SIG-M5 (cell line): Measurements from ENCODE around the gene AP4E1.
"Not testable (repeated sequence)": the region's sequence is repeated elsewhere in the genome, so short reads cannot be mapped to it uniquely, and the experiment has no call there.

Experiments used
- DNase-seq: peaks from one replicate; lab custom pipeline; 2025; lab: John Stamatoyannopoulos, UW

Gene AP4E1

DNA sequence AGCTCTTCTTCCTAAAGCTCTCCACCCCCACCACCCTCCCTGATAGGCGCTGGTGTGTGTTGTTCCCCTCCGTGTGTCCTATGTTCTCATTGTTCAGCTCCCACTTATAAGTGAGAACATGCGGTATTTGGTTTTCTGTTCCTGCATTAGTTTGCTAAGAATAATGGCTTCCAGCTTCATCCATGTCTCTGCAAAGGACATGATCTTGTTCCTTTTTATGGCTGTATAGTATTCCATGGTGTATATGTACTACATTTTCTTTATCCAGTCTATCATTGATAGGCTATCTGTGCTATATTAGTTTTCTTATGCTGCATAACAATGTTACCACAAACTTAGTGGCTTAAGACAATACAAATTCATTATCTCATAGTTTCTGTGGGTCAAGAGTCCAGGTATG lies 42.3 kb downstream of the AP4E1 start:
- not testable (repeated sequence) for DNase-seq

DNA sequence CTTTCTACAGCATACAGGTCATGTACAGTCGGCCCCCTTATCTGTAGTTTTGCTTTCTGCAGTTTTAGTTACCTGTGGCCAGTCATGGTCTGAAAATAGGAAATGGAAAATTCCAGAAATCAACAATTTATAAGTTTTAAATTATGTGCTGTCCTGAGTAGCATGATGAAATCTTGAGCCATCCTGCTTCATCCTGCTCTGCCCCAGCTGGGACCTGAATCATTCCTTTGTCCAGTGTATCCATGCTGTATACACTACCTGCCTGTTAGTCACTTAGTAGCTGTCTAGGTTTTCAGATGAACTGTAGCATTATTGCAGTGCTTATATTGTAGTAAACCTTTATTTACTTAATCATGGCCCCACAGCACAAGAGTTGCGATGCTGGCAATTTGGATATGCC lies 44.8 kb downstream of the AP4E1 start:
- DNase-seq, result no peak

DNA sequence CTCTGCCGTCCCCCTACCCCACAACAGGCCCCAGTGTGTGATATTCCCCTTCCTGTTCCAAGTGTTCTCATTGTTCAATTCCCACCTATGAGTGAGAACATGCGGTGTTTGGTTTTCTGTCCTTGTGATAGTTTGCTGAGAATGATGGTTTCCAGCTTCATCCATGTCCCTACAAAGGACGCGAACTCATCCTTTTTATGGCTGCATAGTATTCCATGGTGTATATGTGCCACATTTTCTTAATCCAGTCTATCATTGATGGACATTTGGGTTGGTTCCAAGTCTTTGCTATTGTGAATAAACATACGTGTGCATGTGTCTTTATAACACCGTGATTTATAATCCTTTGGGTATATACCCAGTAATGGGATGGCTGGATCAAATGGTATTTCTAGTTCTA lies 46.4 kb downstream of the AP4E1 start:
- DNase-seq, result not testable (repeated sequence)

GRCh38 chr15:50959717-50960116 lies 51.2 kb downstream of the AP4E1 start:
- no peak for DNase-seq

- no peak for DNase-seq
These were observed 55.6 kb downstream of the AP4E1 start for GRCh38 chr15:50964075-50964474.

GRCh38 chr15:50968353-50968752 lies 59.9 kb downstream of the AP4E1 start:
- no peak for DNase-seq

GRCh38 chr15:50970524-50970923 lies 62.0 kb downstream of the AP4E1 start:
- no peak for DNase-seq

DNA sequence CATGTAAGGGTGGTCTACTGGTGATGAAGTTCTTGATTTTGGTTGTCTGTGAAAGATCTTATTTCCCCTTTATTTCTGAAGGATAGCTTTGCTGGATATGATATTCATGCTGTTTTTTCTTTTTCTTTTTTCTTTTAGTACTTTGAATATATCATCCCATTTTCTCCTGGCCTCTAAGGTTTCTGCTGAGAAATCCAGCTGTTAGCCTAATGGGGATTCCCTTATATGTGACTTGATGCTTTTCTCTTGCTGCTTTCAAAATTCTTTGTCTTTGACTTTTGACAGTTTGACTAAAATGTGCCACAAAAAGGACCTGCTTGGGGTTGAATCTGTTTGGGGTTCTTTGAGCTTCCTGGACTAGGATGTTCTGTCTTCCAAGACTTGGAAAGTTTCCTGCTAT lies 62.6 kb downstream of the AP4E1 start:
- no peak for DNase-seq

- DNase-seq, result no peak
These were observed 63.1 kb downstream of the AP4E1 start for GRCh38 chr15:50971542-50971941.

GRCh38 chr15:50973605-50974004 lies 65.1 kb downstream of the AP4E1 start:
- DNase-seq, result no peak

DNA sequence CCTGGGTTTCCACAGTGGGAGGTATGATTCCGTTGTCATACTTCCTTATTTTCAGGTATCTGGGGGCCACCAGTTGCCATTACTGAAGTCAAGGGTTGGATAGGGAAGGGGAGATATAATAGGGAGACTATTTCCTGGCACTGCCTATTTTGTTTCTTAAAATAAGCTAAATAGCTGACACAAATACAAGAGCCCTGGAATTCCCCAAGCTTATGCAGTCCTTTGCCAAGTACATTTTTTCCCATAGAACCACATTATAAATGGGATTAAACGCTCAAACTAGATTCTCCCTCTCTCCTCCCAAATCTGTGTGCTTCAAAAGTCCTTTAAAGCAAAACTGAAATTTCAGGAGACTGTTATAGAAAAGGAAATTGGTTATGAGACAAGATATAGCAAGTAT lies 68.7 kb downstream of the AP4E1 start:
- DNase-seq, result no peak

DNA sequence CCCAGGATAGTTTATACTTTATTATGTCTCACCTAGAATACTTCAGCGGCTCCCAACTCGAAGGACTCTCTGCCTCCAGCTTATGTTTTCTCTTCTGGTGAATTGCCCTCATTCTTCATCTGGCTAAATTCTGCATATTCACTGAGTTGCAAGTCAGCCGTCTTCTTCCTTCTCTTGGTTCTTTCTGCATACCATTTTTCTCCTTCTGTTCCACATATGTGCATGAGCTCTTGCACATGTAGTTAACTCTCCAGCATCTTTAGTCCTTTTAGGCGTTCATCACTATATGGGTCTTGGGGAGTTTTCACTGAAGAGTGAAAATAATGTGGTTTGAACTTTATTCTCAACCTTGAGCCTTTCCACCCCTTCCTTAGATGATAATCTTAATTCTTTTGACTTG lies 70.1 kb downstream of the AP4E1 start:
- no peak for DNase-seq

DNA sequence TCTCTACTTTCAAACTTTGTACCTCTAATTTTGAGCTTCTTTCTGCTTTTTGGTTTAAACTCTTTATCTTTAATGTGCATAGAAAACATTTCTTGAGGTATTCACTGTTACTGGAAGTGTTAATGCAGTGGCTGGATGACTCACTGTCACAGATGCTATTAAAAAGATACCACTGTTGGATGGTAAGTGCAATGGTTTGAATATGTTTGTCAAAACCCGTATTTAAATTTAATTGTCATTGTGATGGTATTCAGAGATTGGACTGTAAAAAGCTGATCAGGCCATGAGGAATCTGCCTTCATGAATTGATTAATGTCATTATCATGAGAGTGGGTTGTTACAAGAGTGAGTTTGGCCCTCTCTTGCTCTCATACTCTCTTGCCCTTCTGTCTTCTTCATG lies 70.6 kb downstream of the AP4E1 start:
- no peak for DNase-seq

DNA sequence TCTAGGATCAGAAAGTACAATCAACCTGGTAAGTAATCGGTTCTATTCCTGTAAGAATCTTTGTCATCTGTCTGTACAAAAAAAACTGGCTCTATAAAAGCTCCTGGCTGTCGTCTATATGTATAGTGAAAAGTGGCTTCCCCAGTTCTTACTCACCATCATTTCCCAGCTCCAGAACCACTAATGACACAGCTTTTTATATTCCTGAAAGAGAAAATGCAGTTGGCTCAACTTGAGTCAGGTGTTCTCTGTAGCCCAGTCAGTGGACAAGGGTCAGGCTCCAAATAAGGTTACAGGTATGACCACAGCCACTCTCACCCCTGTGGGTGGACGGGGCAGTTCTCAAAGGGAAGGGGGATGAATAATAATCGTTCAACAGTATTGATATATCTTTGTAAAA lies 85.1 kb downstream of the AP4E1 start:
- DNase-seq, result no peak

- DNase-seq, result no peak
These were observed 88.2 kb downstream of the AP4E1 start for GRCh38 chr15:50996641-50997040.

DNA sequence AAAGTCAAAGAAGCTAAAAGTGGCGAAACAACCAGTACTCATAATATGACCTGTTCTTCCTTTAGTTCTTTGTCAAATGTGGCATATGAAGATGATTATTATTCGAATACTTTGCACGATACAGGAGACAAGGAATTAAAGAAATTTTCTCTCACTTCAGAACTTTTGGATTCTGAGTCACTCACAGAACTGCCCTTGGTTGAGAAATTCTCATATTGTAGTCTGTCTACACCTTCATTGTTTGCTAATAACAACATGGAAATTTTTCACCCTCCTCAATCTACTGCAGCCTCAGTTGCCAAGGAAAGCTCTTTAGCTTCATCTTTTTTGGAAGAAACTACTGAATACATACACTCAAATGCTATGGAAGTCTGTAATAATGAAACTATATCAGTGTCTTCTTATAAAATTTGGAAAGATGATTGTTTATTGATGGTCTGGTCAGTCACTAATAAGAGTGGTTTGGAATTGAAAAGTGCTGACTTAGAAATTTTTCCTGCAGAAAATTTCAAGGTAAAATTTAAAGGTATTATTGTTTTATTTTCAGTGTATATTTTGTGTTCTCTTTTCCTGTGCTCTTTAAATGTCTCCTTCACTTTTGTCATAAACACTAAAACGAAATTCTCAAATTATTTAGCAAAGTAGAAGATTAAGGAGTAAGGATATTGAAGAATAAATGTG lies 89.0 kb downstream of the AP4E1 start:
- DNase-seq, result no peak

DNA sequence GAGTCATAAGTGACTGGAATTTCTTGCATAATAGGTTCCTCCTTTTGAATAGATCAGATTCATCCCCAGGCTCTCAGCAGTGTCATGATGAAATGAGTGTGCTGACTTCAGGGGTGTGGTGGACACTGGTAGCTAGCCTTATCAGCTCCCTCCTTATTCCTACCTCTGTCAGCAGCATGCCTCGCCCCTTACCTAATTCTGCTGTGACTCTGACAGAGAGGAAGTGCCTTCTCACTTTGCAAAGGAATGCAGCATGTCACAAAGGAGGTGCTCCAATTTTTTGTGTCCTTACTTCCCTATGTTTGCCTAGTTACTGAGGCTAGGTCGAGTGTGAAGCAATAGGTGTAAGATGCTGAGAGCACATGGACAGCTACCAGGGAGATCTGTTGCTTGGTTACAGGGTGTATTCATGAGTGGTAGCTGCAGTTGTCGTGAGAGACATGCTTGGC lies 95.6 kb downstream of the AP4E1 start:
- DNase-seq, result no peak

- no peak for DNase-seq
These were observed 98.0 kb downstream of the AP4E1 start for GRCh38 chr15:51006336-51006985.

GRCh38 chr15:51007131-51007666 lies 98.7 kb downstream of the AP4E1 start:
- no peak for DNase-seq

DNA sequence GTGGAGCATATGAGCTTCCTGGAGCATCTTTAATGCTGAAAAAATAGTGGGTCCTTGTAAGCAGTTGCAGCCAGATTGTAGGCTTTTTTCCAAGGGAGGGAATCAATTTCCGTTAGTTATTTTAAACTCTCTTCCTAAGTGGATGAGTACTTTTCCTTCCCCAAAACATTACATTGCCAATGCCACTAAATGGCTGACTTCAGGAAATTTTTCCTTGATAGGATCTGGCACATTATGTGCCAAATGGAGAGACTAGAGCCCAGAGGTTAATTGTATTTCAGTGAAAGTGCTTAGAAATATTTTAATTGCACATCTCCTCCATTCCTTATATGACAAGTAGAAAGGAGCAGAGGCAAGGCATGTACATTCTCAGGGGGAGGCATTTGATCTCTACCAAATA lies 102.7 kb downstream of the AP4E1 start:
- DNase-seq, result no peak

DNA sequence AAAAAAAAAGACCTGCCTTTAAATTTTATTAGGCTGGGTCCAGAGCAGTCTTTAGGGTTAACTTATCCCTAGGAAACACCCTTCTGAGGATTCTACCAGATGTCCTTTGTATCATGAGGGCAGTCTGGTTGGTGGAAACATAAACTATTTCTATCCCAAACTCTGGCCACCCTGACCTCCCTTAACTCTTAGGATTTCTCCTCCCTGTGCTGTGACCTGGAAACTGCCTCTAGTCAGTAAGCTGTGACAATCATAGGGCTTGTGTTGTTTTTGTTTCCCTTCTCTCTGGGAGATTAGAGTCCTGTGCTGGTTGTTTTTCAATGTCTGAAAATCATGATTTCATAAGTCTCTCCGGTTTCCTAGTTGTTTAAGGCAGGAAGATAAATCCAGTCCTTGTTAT lies 108.1 kb downstream of the AP4E1 start:
- no peak for DNase-seq

DNA sequence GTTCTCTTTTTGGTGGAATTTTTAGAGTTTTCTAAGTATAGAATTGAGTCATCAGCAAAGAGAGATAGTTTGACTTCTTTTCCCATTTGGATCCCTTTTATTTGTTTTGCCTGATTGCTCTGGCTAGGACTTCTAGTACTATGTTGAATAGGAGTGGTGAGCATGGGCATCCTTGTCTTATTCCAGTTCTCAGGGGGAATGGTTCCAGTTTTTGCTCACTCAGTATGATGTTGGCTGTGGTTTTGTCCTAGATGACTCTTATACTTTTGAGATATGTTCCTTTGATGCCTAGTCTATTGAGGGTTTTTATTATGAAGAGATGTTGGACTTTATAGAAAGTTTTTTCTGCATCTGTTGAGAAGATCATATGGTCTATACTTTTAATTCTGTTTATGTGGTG lies 113.7 kb downstream of the AP4E1 start:
- DNase-seq, result no peak

- DNase-seq, result no peak
These were observed 115.0 kb downstream of the AP4E1 start for GRCh38 chr15:51023499-51023898.
